CD4-positive, alpha-beta T cell (primary cell): ENCODE measurements around the gene HLCS. TPM values are rescaled to one million over a fixed set of nuclear protein-coding genes. Genes with fewer than 3 reads are reported as not detected.
"Not testable (repeated sequence)": the region's sequence is repeated elsewhere in the genome, so short reads cannot be mapped to it uniquely, and the experiment has no call there.

Experiments
- ATAC-seq: fragments of 200-7000 bp; cut with Tn5 transposase; one replicate; pipeline ENCODE4 v1.10.0; 2022; ENCODE audit warnings: mild to moderate bottlenecking; ENCODE audit not compliant: poor library complexity
- CTCF ChIA-PET: fragments of 350-600 bp; sonication (Branson Sonifier 250); formaldehyde crosslinking; loops from one replicate; lab custom pipeline; 2021; ENCODE audit warnings: antibody characterized with exemption, inconsistent platforms; lab: Charles Lee
- POLR2A ChIA-PET: fragments of 350-600 bp; sonication (Branson Sonifier 250); formaldehyde crosslinking; loops from one replicate; lab custom pipeline; 2021; ENCODE audit warnings: antibody characterized with exemption, inconsistent platforms; lab: Charles Lee
- DNase-seq, 14 experiments: peaks; one replicate each; pipeline ENCODE4 v3.0.0-alpha.2; 2013 to 2020; ENCODE audit warnings: mixed read lengths in 2 of 14
- H3K27ac ChIP-seq, 2 donors: one replicate each; pipeline versions ENCODE4 v1.5.1 to v1.7.0; 2013; ENCODE audit warnings: low read length in 2 of 2, low read depth in 1 of 2, mild to moderate bottlenecking in 1 of 2
- H3K27me3 ChIP-seq, 2 experiments: 1 replicate in 1 of 2; 2 replicates in 1 of 2; pipeline versions ENCODE4 v1.6.1 to v1.7.0; 2013; ENCODE audit warnings: low read length in 2 of 2, control low read depth in 1 of 2, mild to moderate bottlenecking in 1 of 2, moderate library complexity in 1 of 2; ENCODE audit not compliant: insufficient read depth in 2 of 2, control insufficient read depth in 1 of 2
- H3K36me3 ChIP-seq: one replicate; pipeline ENCODE4 v1.6.1; 2013; ENCODE audit warnings: low read length, control low read depth; ENCODE audit not compliant: insufficient read depth
- H3K4me1 ChIP-seq: one replicate; pipeline ENCODE4 v1.6.1; 2013; ENCODE audit warnings: low read length, control low read depth; ENCODE audit not compliant: insufficient read depth
- H3K4me3 ChIP-seq: one replicate; pipeline ENCODE4 v1.5.1; 2013; ENCODE audit warnings: mild to moderate bottlenecking, low read length, moderate library complexity
- H3K9me3 ChIP-seq, 2 experiments: 1 replicate in 1 of 2; 2 replicates in 1 of 2; pipeline versions ENCODE4 v1.6.1 to v1.7.0; 2013; ENCODE audit warnings: low read length in 2 of 2, mild to moderate bottlenecking in 2 of 2, control low read depth in 1 of 2, moderate library complexity in 1 of 2; ENCODE audit not compliant: control insufficient read depth in 1 of 2, insufficient read depth in 1 of 2
- H3K27ac Mint-ChIP-seq: one replicate; pipeline ENCODE4 v1.8.0; 2020; ENCODE audit warnings: mixed read lengths
- H3K27me3 Mint-ChIP-seq: one replicate; pipeline ENCODE4 v1.8.0; 2021; ENCODE audit warnings: mixed read lengths
- H3K36me3 Mint-ChIP-seq: one replicate; pipeline ENCODE4 v1.8.0; 2021; ENCODE audit warnings: low read depth, mixed read lengths
- H3K4me1 Mint-ChIP-seq: one replicate; pipeline ENCODE4 v1.8.0; 2021; ENCODE audit warnings: low read depth, mixed read lengths
- H3K4me3 Mint-ChIP-seq: one replicate; pipeline ENCODE4 v1.8.0; 2020; ENCODE audit warnings: mild to moderate bottlenecking, mixed read lengths
- H3K9me3 Mint-ChIP-seq: one replicate; pipeline ENCODE4 v1.8.0; 2020; ENCODE audit warnings: mixed read lengths
- intact Hi-C, 2 experiments: fragments of 100-400 bp; cut with DNase I in 1 of 2; cut with micrococcal nuclease in 1 of 2; formaldehyde crosslinking; loops; one replicate each; pipeline versions ENCODE4 v1.15.1 to v1.9.0; 2023 to 2025; cut with DNase I, micrococcal nuclease
- total RNA-seq, 174 experiments: library from RNA in 2 of 174; stranded (reverse) in 2 of 174; gene quantifications; one replicate each; pipeline ENCODE4 v1.2.3 and lab custom pipeline; 2021 to 2026
- TF ChIP-seq, protein P1 (sequence below): fragments of 200-600 bp; IDR thresholded peaks from one replicate; pipeline ENCODE4 v1.8.0; 2022; ENCODE audit warnings: antibody characterized with exemption, mild to moderate bottlenecking

HLCS gene
- total RNA-seq, 2 experiments from 2014 or later, result 8.1 to 10.0 TPM

DNA sequence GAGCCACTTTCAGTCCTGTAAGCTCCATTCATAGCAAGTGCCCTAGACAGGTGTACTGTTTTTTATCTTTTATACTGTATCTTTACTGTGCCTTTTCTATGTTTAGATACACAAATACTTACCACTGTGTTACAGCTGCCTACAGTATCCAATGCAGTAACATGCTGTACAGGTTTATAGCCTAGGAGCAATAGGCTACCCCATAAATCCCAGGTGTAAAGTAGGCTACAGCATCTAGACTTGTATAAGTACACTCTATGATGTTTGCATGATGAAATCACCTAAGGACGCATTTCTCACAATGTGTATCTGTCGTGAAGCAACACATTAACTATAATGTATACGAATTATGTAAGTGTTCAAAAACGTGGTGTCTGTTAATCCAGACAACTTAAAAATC lies 10.7 kb downstream of the HLCS start:
- ChIA-PET POLR2A (no interaction called here), CTCF (no interaction called here)
- H3K36me3 Mint-ChIP-seq, result peaks cover 33% of the 10 kb centered on the region
- ATAC-seq, result no peak
- H3K27me3 ChIP-seq, result no peaks in the 10 kb centered on the region
- no peaks in the 10 kb centered on the region for H3K9me3 Mint-ChIP-seq
- TF ChIP-seq, protein P1, sequence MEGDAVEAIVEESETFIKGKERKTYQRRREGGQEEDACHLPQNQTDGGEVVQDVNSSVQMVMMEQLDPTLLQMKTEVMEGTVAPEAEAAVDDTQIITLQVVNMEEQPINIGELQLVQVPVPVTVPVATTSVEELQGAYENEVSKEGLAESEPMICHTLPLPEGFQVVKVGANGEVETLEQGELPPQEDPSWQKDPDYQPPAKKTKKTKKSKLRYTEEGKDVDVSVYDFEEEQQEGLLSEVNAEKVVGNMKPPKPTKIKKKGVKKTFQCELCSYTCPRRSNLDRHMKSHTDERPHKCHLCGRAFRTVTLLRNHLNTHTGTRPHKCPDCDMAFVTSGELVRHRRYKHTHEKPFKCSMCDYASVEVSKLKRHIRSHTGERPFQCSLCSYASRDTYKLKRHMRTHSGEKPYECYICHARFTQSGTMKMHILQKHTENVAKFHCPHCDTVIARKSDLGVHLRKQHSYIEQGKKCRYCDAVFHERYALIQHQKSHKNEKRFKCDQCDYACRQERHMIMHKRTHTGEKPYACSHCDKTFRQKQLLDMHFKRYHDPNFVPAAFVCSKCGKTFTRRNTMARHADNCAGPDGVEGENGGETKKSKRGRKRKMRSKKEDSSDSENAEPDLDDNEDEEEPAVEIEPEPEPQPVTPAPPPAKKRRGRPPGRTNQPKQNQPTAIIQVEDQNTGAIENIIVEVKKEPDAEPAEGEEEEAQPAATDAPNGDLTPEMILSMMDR, result no peak
- H3K4me1 Mint-ChIP-seq, result no peaks in the 10 kb centered on the region
- no peak for DNase-seq
- H3K27me3 Mint-ChIP-seq, result no peaks in the 10 kb centered on the region
- peaks cover 4% of the 10 kb centered on the region for H3K36me3 ChIP-seq
- no peak overlapping the region for H3K4me3 Mint-ChIP-seq
- H3K4me3 ChIP-seq, result no peak overlapping the region
- no peaks in the 10 kb centered on the region for H3K9me3 ChIP-seq
- intact Hi-C loops, result no loop called here
- no peak overlapping the region for H3K27ac ChIP-seq
- no peak overlapping the region for H3K27ac Mint-ChIP-seq
- no peaks in the 10 kb centered on the region for H3K4me1 ChIP-seq

DNA sequence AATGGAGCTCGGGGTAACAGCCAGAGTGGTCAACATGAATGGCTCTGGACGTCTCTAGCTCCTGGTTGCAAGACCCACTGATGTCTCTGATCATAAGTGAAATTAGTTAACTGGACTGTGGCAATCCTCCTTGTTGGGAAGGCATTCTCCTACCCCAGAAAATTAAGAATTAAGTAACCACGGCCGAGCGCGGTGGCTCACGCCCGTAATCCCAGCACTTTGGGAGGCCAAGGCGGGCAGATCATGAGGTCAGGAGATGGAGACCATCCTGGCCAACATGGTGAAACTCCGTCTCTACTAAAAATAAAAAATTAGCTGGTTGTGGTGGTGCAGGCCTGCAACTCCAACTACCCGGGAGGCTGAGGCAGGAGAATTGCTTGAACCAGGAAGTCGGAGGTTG lies 14.1 kb downstream of the HLCS start:
- H3K4me3 ChIP-seq, intact Hi-C loops, H3K27me3 ChIP-seq, H3K27ac Mint-ChIP-seq, DNase-seq, H3K9me3 Mint-ChIP-seq, H3K4me1 ChIP-seq, H3K9me3 ChIP-seq, H3K4me1 Mint-ChIP-seq, H3K27me3 Mint-ChIP-seq, H3K27ac ChIP-seq, H3K4me3 Mint-ChIP-seq, ATAC-seq: not testable (repeated sequence)
- H3K36me3 Mint-ChIP-seq, result peaks cover 42% of the 10 kb centered on the region
- peaks cover 12% of the 10 kb centered on the region for H3K36me3 ChIP-seq
- ChIA-PET POLR2A (interaction anchor here (1.3 kb wide), 1 partner anchor 14 kb away, joined by 3 read pairs; the partner anchor contains the start of gene HLCS), CTCF (interaction anchor here (1.0 kb wide), 1 partner anchor 58 kb away, joined by 3 read pairs; no protein-coding TSS in a partner anchor)

DNA sequence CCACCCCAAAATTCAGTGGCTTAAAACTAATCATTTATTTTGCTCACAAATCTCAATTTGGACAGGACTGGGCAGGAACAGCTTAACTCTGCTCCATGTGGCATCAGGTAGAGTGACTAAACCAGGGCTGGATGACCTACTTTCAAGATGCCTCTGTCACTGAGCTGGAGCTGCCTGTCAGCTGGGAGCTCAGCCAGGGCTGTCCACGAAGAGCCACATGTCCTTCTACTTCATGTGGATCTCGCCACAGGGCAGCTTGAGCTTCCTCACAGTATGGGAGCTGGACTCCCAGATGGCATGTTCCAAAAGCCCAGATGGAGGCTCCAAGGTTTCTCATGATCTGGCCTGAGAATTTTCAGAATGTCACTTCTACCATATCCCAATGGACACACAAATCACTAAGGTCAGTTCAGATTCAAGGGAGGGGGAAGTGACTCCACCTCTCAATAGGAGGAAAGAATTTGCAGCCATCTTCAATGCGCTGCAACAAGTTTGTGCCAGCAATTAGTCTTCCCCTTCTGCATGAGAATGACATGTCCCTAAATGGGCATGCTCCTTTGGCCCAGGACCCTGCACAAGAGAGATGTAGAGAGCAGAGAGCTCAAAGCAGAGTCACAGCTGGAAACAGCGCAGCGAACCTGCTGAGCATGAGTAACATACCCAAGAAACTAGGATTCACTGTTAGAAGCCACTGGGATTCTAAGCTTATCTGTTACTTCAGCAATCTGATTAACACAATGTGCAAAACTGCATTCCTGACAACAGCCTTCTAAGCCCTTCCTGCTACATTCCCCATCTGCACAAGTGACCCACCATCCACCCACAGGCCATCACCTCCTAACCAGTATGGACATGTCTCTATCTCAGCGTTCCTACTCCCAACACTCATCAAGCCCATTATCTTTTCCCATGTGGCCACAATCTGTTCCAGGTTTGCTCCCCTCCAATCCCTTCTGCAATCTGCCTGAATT lies 17.0 kb downstream of the HLCS start:
- no peak overlapping the region for H3K4me3 ChIP-seq
- Mint-ChIP-seq H3K4me1 (no peaks in the 10 kb centered on the region), H3K27me3 (no peaks in the 10 kb centered on the region), H3K27ac (no peak overlapping the region), H3K36me3 (peaks cover 46% of the 10 kb centered on the region), H3K9me3 (no peaks in the 10 kb centered on the region), H3K4me3 (no peak overlapping the region)
- intact Hi-C loops, result no loop called here
- H3K9me3 ChIP-seq, result peaks cover 0 to 6% of the 10 kb centered on the region in 2 experiments
- DNase-seq, result no peak
- no peak overlapping the region for H3K27ac ChIP-seq
- TF ChIP-seq, protein P1, result no peak
- ATAC-seq, result no peak
- peaks cover 17% of the 10 kb centered on the region for H3K36me3 ChIP-seq
- ChIA-PET CTCF (interaction anchor here (0.7 kb wide), 1 partner anchor 22 kb away, joined by 3 read pairs; no protein-coding TSS in a partner anchor), POLR2A (no interaction called here)
- H3K27me3 ChIP-seq, result no peaks in the 10 kb centered on the region
- no peaks in the 10 kb centered on the region for H3K4me1 ChIP-seq
